ENCODE results near the gene EGFR. TPM values are rescaled to one million over a fixed set of nuclear protein-coding genes. Genes with fewer than 3 reads are reported as not detected.

Gene EGFR
- total and polyA plus RNA-seq, 2 experiments from 2014 or later, result 21.6 to 51.0 TPM

- H3K4me1 ChIP-seq (ENCODE audit: insufficient read depth), result no peaks in the 10 kb centered on the region
- H3K36me3 ChIP-seq (replicated peaks; ENCODE audit: insufficient read depth, low read depth), result no peaks in the 10 kb centered on the region
- no peak for TF ChIP-seq EZH2 (IDR thresholded peaks at IDR 0.05; ENCODE audit: borderline replicate concordance)
- no peak for TF ChIP-seq EZH2phosphoT487 (IDR thresholded peaks at IDR 0.05; ENCODE audit: low read depth, severe bottlenecking, unreplicated experiment)
- TF ChIP-seq CTCF (IDR thresholded peaks at IDR 0.05; ENCODE audit: poor library complexity), result no peak
- H3K9me3 ChIP-seq (ENCODE audit: low read depth), result no peaks in the 10 kb centered on the region
- H4K20me1 ChIP-seq (ENCODE audit: insufficient read depth, poor library complexity, severe bottlenecking), result no peaks in the 10 kb centered on the region
- H3K4me2 ChIP-seq, result no peak overlapping the region
- H2AFZ ChIP-seq, result no peak overlapping the region
- no peak for DNase-seq (ENCODE audit: low spot score)
- 98% methylated on average over 29 of the region's 29 CpGs for WGBS (ENCODE audit: low lambda C conversion rate, missing lambda C conversion rate)
- H3K4me3 ChIP-seq, result no peak overlapping the region
- H3K27ac ChIP-seq, result no peak overlapping the region
- H3K79me2 ChIP-seq, result no peaks in the 10 kb centered on the region
- H3K27me3 ChIP-seq, result no peaks in the 10 kb centered on the region
- H3K9me2 ChIP-seq (replicated peaks; ENCODE audit: insufficient read depth), result no peaks in the 10 kb centered on the region
These were observed 14.2 kb upstream of the EGFR start for GRCh38 chr7:55004579-55004978.

GRCh38 chr7:55005241-55005851 is 13.5 kb upstream of the EGFR start:
- no peak overlapping the region for H3K27ac ChIP-seq
- no peaks in the 10 kb centered on the region for H3K36me3 ChIP-seq (replicated peaks; ENCODE audit: insufficient read depth, low read depth)
- no peaks in the 10 kb centered on the region for H3K79me2 ChIP-seq
- no peaks in the 10 kb centered on the region for H3K9me3 ChIP-seq (ENCODE audit: low read depth)
- H2AFZ ChIP-seq, result no peak overlapping the region
- WGBS (ENCODE audit: low lambda C conversion rate, missing lambda C conversion rate), result 97% methylated on average over 37 of the region's 37 CpGs
- no peak overlapping the region for H3K4me3 ChIP-seq
- H3K27me3 ChIP-seq, result no peaks in the 10 kb centered on the region
- DNase-seq (ENCODE audit: low spot score), result no peak
- H4K20me1 ChIP-seq (ENCODE audit: insufficient read depth, poor library complexity, severe bottlenecking), result no peaks in the 10 kb centered on the region
- H3K9me2 ChIP-seq (replicated peaks; ENCODE audit: insufficient read depth), result no peaks in the 10 kb centered on the region
- H3K4me1 ChIP-seq (ENCODE audit: insufficient read depth), result no peaks in the 10 kb centered on the region
- no peak for TF ChIP-seq EZH2 (IDR thresholded peaks at IDR 0.05; ENCODE audit: borderline replicate concordance)
- H3K4me2 ChIP-seq, result no peak overlapping the region

- no peaks in the 10 kb centered on the region for H3K27me3 ChIP-seq
- DNase-seq (ENCODE audit: low spot score), result no peak
- H2AFZ ChIP-seq, result no peak overlapping the region
- no peak for TF ChIP-seq CTCF (IDR thresholded peaks at IDR 0.05; ENCODE audit: poor library complexity)
- TF ChIP-seq EZH2phosphoT487 (IDR thresholded peaks at IDR 0.05; ENCODE audit: low read depth, severe bottlenecking, unreplicated experiment), result no peak
- TF ChIP-seq EZH2 (IDR thresholded peaks at IDR 0.05; ENCODE audit: borderline replicate concordance), result no peak
- H3K4me2 ChIP-seq, result no peak overlapping the region
- H3K4me3 ChIP-seq, result no peak overlapping the region
- no peaks in the 10 kb centered on the region for H3K4me1 ChIP-seq (ENCODE audit: insufficient read depth)
- no peaks in the 10 kb centered on the region for H4K20me1 ChIP-seq (ENCODE audit: insufficient read depth, poor library complexity, severe bottlenecking)
- H3K27ac ChIP-seq, result no peak overlapping the region
- H3K9me2 ChIP-seq (replicated peaks; ENCODE audit: insufficient read depth), result no peaks in the 10 kb centered on the region
- WGBS (ENCODE audit: low lambda C conversion rate, missing lambda C conversion rate), result 84% methylated on average over 11 of the region's 11 CpGs
- no peaks in the 10 kb centered on the region for H3K36me3 ChIP-seq (replicated peaks; ENCODE audit: insufficient read depth, low read depth)
- no peaks in the 10 kb centered on the region for H3K79me2 ChIP-seq
- no peaks in the 10 kb centered on the region for H3K9me3 ChIP-seq (ENCODE audit: low read depth)
These were observed 12.3 kb upstream of the EGFR start for GRCh38 chr7:55006499-55006898.

GRCh38 chr7:55013851-55014250 is 5.0 kb upstream of the EGFR start:
- Histone ChIP-seq H3K27ac (no peak overlapping the region), H4K20me1 (ENCODE audit: insufficient read depth, poor library complexity, severe bottlenecking) (no peaks in the 10 kb centered on the region), H3K4me3 (no peak overlapping the region), H3K27me3 (no peaks in the 10 kb centered on the region), H3K9me3 (ENCODE audit: low read depth) (no peaks in the 10 kb centered on the region), H3K4me2 (no peak overlapping the region), H3K79me2 (no peaks in the 10 kb centered on the region), H3K9me2 (replicated peaks; ENCODE audit: insufficient read depth) (no peaks in the 10 kb centered on the region), H3K4me1 (ENCODE audit: insufficient read depth) (no peaks in the 10 kb centered on the region), H3K36me3 (replicated peaks; ENCODE audit: insufficient read depth, low read depth) (no peaks in the 10 kb centered on the region), H2AFZ (no peak overlapping the region)
- no peak for DNase-seq (ENCODE audit: low spot score)
- no peak for TF ChIP-seq CTCF (IDR thresholded peaks at IDR 0.05; ENCODE audit: poor library complexity)
- TF ChIP-seq EZH2phosphoT487 (IDR thresholded peaks at IDR 0.05; ENCODE audit: low read depth, severe bottlenecking, unreplicated experiment), result no peak
- TF ChIP-seq EZH2 (IDR thresholded peaks at IDR 0.05; ENCODE audit: borderline replicate concordance), result no peak
- 100% methylated on average over 1 of the region's 1 CpG for WGBS (ENCODE audit: low lambda C conversion rate, missing lambda C conversion rate)

Measured in hepatocyte (in vitro differentiated cells).